Measurements from ENCODE around the gene ZNF524.

Gene ZNF524

GRCh38 chr19:55552620-55553019, 47.5 kb upstream of the ZNF524 start:
- TF ChIP-seq, protein P1, sequence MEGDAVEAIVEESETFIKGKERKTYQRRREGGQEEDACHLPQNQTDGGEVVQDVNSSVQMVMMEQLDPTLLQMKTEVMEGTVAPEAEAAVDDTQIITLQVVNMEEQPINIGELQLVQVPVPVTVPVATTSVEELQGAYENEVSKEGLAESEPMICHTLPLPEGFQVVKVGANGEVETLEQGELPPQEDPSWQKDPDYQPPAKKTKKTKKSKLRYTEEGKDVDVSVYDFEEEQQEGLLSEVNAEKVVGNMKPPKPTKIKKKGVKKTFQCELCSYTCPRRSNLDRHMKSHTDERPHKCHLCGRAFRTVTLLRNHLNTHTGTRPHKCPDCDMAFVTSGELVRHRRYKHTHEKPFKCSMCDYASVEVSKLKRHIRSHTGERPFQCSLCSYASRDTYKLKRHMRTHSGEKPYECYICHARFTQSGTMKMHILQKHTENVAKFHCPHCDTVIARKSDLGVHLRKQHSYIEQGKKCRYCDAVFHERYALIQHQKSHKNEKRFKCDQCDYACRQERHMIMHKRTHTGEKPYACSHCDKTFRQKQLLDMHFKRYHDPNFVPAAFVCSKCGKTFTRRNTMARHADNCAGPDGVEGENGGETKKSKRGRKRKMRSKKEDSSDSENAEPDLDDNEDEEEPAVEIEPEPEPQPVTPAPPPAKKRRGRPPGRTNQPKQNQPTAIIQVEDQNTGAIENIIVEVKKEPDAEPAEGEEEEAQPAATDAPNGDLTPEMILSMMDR (IDR thresholded peaks at IDR 0.05; ENCODE audit: low read depth, low read length, poor library complexity, severe bottlenecking), result no peak
- H3K9me3 ChIP-seq (ENCODE audit: control insufficient read depth, insufficient read depth, low read length), result no peaks in the 10 kb centered on the region
- H3K36me3 ChIP-seq (ENCODE audit: control insufficient read depth, low read length), result no peaks in the 10 kb centered on the region
- no peaks in the 10 kb centered on the region for H3F3A ChIP-seq (ENCODE audit: control insufficient read depth, insufficient read depth)
- no peaks in the 10 kb centered on the region for H3K9me2 ChIP-seq (replicated peaks; ENCODE audit: control insufficient read depth, low read length)
- no peak overlapping the region for H3K4me2 ChIP-seq (ENCODE audit: low read length)
- H3K27ac ChIP-seq (ENCODE audit: low read depth, low read length), result no peak overlapping the region
- peaks cover 11% of the 10 kb centered on the region for H3K4me1 ChIP-seq (ENCODE audit: control insufficient read depth, low read length)
- peaks cover 7% of the 10 kb centered on the region for H3K27me3 ChIP-seq (ENCODE audit: control insufficient read depth, low read length)
- no peaks in the 10 kb centered on the region for H4K20me1 ChIP-seq (ENCODE audit: control insufficient read depth, insufficient read depth, low read depth, low read length)
- H3K79me2 ChIP-seq (ENCODE audit: control insufficient read depth, low read length), result no peaks in the 10 kb centered on the region
- H3K4me3 ChIP-seq (ENCODE audit: low read length), result no peak overlapping the region

DNA sequence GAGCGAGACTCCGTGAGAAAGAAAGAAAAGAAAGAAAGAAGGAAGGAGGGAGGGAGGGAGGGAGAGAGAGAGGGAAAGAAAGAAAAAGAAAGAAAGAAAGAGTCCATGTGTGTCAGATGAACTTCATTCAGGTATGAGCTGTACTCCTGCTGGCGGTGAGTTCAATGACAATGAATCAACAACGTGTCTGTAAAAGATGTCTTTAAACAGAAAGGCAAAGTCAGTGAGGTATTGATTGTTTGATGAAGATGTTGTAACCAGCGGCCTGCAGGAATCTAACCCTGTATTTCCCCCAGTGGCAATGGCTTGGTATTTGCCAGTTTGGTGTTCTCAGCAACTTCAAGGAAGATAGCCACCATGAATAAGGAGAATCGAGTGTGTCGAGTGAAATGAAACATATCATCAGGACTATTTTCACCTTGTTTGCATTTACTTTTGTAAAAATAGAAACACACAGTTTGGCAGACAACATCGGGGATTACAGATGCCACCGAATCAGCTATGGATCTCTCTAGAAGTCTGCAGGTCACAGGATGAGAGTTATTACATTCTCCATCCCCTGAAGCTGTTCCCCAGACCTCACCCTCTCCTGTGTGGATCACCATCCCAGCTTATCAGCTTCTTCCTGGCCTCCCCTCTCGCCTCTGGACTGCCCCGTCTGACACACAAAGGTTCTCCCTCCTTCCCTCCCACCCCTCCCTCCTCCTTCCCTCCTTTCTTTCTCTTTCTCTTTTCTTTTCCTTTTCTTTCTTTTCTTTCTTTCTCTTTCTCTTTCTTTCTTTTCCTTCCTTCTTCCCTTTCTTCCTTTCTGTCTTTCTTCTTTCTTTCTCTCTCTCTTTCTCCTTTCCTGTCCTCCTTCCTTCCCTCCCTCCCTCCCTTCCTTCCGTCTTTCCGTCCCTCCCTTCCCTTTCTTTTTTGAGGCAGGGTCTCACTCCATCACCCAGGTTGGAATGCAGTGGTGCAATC, 46.6 kb upstream of the ZNF524 start:
- Histone ChIP-seq H3F3A (ENCODE audit: control insufficient read depth, insufficient read depth) (no peaks in the 10 kb centered on the region), H3K27me3 (ENCODE audit: control insufficient read depth, low read length) (peaks cover 7% of the 10 kb centered on the region), H3K9me3 (ENCODE audit: control insufficient read depth, insufficient read depth, low read length) (no peaks in the 10 kb centered on the region), H3K27ac (ENCODE audit: low read depth, low read length) (no peak overlapping the region), H4K20me1 (ENCODE audit: control insufficient read depth, insufficient read depth, low read depth, low read length) (no peaks in the 10 kb centered on the region), H3K4me2 (ENCODE audit: low read length) (no peak overlapping the region), H3K4me3 (ENCODE audit: low read length) (no peak overlapping the region), H3K4me1 (ENCODE audit: control insufficient read depth, low read length) (peaks cover 11% of the 10 kb centered on the region), H3K9me2 (replicated peaks; ENCODE audit: control insufficient read depth, low read length) (no peaks in the 10 kb centered on the region), H3K36me3 (ENCODE audit: control insufficient read depth, low read length) (no peaks in the 10 kb centered on the region), H3K79me2 (ENCODE audit: control insufficient read depth, low read length) (no peaks in the 10 kb centered on the region)
- TF ChIP-seq, protein P1 (IDR thresholded peaks at IDR 0.05; ENCODE audit: low read depth, low read length, poor library complexity, severe bottlenecking), result no peak
- no peak for TF ChIP-seq EZH2phosphoT487 (IDR thresholded peaks at IDR 0.05; ENCODE audit: borderline replicate concordance, low read length)

DNA sequence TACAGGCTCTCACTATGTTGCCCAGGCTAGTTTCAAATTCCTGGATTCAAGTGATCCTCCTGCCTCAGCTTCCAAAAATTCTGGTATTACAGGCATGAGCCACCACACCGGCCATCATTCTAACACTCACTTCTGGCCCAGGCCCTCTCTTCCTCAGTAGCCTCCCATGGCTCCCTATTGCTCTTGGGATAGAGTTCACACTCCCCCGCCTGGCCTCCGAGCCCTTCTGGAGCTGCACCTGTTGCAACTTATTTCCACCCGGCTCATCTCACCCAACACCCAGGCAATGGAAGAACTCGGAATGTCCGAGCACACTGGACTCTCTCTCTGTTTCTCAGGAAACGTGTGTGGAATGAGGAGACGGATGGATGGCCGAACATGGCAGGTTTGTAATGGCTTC, 45.8 kb upstream of the ZNF524 start:
- Histone ChIP-seq H3K4me3 (ENCODE audit: low read length) (no peak overlapping the region), H3K79me2 (ENCODE audit: control insufficient read depth, low read length) (no peaks in the 10 kb centered on the region), H3K36me3 (ENCODE audit: control insufficient read depth, low read length) (no peaks in the 10 kb centered on the region), H3K9me2 (replicated peaks; ENCODE audit: control insufficient read depth, low read length) (no peaks in the 10 kb centered on the region), H3K4me2 (ENCODE audit: low read length) (no peak overlapping the region), H3K9me3 (ENCODE audit: control insufficient read depth, insufficient read depth, low read length) (no peaks in the 10 kb centered on the region), H3F3A (ENCODE audit: control insufficient read depth, insufficient read depth) (no peaks in the 10 kb centered on the region), H3K27ac (ENCODE audit: low read depth, low read length) (no peak overlapping the region), H3K4me1 (ENCODE audit: control insufficient read depth, low read length) (peaks cover 11% of the 10 kb centered on the region), H4K20me1 (ENCODE audit: control insufficient read depth, insufficient read depth, low read depth, low read length) (no peaks in the 10 kb centered on the region), H3K27me3 (ENCODE audit: control insufficient read depth, low read length) (peaks cover 7% of the 10 kb centered on the region)
- TF ChIP-seq, protein P1 (IDR thresholded peaks at IDR 0.05; ENCODE audit: low read depth, low read length, poor library complexity, severe bottlenecking), result no peak
- no peak for TF ChIP-seq EZH2phosphoT487 (IDR thresholded peaks at IDR 0.05; ENCODE audit: borderline replicate concordance, low read length)
